Astrocyte of the cerebellum (primary cell): ENCODE data around the gene CEP83.
A peak's percentile ranks its signal among the peaks of the same experiment; 100 is the strongest.
"Not testable (repeated sequence)": the region's sequence is repeated elsewhere in the genome, so short reads cannot be mapped to it uniquely, and the experiment has no call there.

Experiments used
- DNase-seq: peaks from one replicate; pipeline ENCODE4 v3.0.0-alpha.2; 2011; ENCODE audit warnings: low read depth
- H3K4me3 ChIP-seq: 2 replicates; pipeline ENCODE4 v1.5.1; 2011; ENCODE audit warnings: mild to moderate bottlenecking, low read depth, low read length, moderate library complexity
- in situ Hi-C: cut with HindIII; loops from 2 replicates; pipeline ENCODE4 v1.10.0; 2017; ENCODE audit warnings: low sequenced_read_pairs
- TF ChIP-seq, protein P1 (sequence below): IDR thresholded peaks from 2 replicates; pipeline ENCODE4 v1.5.1; 2012; ENCODE audit warnings: low read length, low read depth, moderate library complexity, mild to moderate bottlenecking; ENCODE audit errors: missing control alignments

The CEP83 gene

DNA sequence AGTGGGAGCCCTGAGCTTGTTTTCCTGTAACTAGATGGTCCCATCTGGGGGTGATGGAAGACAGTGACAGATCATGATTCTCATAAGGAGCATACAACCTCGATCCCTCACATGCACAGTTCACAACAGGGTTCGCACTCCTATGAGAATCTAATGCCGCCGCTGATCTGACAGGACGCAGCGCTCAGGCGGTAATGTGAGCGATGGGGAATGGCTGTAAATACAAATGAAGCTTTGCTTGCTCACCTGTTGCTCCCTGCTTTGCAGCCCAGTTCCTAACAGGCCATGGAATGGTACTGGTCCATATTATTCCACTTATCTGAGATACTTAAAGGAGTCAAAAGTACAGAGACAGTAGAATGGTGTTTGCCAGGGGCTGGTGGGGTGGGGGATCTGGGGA is 9.9 kb upstream of the CEP83 start:
- TF ChIP-seq, protein P1, sequence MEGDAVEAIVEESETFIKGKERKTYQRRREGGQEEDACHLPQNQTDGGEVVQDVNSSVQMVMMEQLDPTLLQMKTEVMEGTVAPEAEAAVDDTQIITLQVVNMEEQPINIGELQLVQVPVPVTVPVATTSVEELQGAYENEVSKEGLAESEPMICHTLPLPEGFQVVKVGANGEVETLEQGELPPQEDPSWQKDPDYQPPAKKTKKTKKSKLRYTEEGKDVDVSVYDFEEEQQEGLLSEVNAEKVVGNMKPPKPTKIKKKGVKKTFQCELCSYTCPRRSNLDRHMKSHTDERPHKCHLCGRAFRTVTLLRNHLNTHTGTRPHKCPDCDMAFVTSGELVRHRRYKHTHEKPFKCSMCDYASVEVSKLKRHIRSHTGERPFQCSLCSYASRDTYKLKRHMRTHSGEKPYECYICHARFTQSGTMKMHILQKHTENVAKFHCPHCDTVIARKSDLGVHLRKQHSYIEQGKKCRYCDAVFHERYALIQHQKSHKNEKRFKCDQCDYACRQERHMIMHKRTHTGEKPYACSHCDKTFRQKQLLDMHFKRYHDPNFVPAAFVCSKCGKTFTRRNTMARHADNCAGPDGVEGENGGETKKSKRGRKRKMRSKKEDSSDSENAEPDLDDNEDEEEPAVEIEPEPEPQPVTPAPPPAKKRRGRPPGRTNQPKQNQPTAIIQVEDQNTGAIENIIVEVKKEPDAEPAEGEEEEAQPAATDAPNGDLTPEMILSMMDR = no peak
- no peak for DNase-seq
- in situ Hi-C loops = no loop called here
- H3K4me3 ChIP-seq = no peak overlapping the region

DNA sequence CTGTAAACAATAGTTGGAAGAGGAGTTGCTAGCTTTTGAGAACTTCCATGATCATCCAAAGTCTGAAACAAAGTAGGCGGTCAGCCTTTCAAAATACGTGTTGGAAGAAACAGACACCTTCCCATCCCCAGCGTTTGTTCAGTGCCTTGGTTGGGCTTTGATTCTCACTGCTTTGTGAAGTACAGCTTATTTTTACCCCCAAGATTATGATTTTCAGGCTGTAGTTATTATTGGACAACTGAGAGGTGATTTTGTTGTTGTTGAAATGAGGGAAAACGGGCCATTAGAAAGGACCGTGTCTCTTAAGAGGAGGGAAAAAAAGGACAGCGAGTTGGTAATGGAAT is 921 bp upstream of the CEP83 start:
- TF ChIP-seq, protein P1 = no peak
- no peak for DNase-seq
- peak overlapping the region; percentile 95 for H3K4me3 ChIP-seq
- in situ Hi-C loops = no loop called here

DNA sequence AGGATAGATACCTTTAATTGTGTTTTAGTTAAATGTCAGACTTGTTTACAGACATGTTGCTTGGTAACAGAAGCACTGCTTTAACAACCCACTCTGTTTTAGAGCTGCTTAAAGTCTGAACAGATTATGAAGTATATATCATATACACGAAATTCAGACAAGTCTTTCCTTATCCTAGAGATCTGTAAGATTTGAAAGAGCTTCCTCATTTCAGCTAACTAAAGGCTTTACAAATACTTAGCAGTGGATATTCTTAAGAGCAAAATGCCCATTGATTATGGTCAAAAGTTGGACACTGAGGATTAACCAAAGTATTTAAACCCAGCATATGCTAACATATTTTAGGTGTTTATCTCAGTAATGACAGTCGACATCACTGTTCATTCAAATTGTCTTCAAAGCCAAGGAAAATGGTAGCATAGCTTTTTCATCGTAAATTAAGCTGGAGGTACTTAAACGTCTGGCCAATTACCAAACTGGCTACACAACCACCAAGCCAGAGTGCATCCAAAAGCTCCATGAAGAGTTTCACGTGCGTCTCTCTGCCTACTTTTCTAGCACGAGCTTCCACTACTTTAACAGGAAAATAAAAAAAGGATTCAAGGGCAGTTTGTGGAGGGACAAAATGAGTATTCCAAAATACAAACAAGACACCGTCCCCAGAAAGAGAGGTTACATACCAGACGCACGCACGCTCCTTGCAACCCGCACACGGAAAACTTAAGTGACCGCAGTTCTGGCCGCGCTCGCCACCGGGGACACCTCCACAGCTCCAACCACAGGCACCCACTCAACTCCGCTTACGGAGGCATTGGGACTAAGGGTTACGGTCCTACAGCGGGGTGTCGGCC is 565 bp downstream of the CEP83 start:
- H3K4me3 ChIP-seq = peak overlapping the region; percentile 95
- in situ Hi-C loops = no loop called here
- DNase-seq = peak; percentile 19
- TF ChIP-seq, protein P1 = no peak

DNA sequence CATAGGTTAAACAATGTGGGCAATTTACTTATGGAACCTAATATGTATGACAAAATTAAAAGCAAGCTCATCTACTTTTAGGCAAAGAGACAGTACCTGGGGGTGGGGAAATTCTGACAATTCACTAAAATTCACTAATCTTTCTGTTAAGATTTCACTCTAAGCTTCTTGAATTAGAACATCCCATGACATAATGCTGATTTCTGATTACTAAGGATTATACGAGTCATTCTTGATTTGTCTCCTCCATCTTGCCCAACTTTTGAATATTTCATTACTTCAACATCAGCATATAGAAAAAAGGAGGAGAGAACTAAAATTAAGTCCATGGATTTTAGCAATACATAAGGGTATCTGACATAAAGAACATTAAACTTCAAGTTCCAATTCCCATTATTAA is 2.4 kb downstream of the CEP83 start:
- no peak overlapping the region for H3K4me3 ChIP-seq

DNA sequence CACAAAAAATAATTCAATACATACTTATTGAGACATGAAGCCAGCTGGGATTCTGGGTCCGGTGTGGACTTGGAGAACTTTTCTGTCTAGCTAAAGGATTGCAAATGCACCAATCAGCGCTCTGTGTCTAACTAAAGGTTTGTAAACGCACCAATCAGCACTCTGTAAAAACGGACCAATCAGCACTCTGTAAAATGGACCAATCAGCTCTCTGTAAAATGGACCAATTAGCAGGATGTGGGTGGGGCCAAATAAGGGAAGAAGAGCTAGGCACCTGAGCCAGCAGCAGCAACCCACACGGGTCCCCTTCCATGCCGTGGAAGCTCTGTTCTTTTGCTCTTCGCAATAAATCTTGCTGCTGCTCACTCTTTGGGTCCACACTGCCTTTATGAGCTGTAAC is 5.3 kb downstream of the CEP83 start:
- DNase-seq, in situ Hi-C loops, H3K4me3 ChIP-seq: not testable (repeated sequence)

More for the DNA sequence above, 2.4 kb downstream of the CEP83 start:
- TF ChIP-seq, protein P1 = no peak
- no peak for DNase-seq
- in situ Hi-C loops = no loop called here

DNA sequence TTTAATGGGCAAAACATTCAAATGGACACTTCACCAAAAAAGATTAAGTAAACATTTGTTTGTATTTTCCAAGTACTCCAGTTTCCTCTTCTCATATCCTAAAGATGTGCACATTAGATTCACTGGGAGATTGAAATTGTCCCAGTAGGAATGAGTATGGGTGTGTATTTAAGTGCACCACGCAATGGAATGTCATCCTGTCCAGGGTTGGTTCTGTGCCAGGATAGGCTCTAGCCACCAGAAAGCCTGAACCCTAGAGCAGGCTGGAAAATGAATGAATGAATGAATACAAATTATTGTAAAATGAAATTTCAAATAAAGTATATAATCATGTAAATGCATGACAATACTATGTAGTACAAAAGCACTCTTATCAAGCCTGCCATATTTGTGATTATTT is 14.0 kb downstream of the CEP83 start:
- in situ Hi-C loops = loop anchor here (25.0 kb wide), 1 partner anchor 308 kb away; the partner anchor contains the start of gene PLXNC1
- TF ChIP-seq, protein P1 = no peak
- no peak for DNase-seq
- H3K4me3 ChIP-seq = no peak overlapping the region

DNA sequence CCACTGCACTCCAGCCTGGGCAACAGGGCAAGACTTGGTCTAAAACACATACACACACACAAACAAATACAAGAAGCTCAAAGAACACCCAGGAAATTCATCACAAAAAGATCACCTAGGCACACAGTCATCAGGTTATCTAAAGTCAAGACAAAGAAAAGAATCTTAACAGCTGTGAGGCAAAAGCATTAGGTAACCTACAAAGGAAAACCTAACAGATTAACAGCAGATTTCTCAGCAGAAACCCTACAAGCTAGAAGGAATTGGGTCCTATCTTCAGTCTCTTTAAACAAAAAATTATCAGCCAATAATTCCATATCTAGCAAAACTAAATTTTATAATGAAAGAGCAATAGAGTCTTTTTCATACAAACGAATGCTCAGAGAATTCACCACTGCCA is 22.4 kb downstream of the CEP83 start:
- in situ Hi-C loops = loop anchor here (25.0 kb wide), 1 partner anchor 300 kb away; the partner anchor contains the start of gene PLXNC1
- no peak overlapping the region for H3K4me3 ChIP-seq
- no peak for DNase-seq
- TF ChIP-seq, protein P1 = no peak
